HL-60 (cell line): Measurements from ENCODE around the gene NELFB.

Experiments
- POLR2AphosphoS5 ChIP-seq: IDR thresholded peaks from 2 replicates; pipeline ENCODE4 v1.6.1; 2012; ENCODE audit warnings: low read depth
- SPI1 ChIP-seq: IDR thresholded peaks from 2 replicates; pipeline ENCODE4 v1.6.1; 2012; ENCODE audit warnings: low read depth, mild to moderate bottlenecking, borderline replicate concordance
- TF ChIP-seq, protein P1 (sequence below): IDR thresholded peaks from 2 replicates; pipeline ENCODE4 v1.6.1; 2012; ENCODE audit warnings: low read depth; ENCODE audit not compliant: insufficient replicate concordance
- TF ChIP-seq, protein P2 (sequence below): IDR thresholded peaks from one replicate; pipeline ENCODE4 v1.5.1; 2011; ENCODE audit warnings: low read length, control low read depth, inconsistent platforms; ENCODE audit not compliant: insufficient read depth

DNA sequence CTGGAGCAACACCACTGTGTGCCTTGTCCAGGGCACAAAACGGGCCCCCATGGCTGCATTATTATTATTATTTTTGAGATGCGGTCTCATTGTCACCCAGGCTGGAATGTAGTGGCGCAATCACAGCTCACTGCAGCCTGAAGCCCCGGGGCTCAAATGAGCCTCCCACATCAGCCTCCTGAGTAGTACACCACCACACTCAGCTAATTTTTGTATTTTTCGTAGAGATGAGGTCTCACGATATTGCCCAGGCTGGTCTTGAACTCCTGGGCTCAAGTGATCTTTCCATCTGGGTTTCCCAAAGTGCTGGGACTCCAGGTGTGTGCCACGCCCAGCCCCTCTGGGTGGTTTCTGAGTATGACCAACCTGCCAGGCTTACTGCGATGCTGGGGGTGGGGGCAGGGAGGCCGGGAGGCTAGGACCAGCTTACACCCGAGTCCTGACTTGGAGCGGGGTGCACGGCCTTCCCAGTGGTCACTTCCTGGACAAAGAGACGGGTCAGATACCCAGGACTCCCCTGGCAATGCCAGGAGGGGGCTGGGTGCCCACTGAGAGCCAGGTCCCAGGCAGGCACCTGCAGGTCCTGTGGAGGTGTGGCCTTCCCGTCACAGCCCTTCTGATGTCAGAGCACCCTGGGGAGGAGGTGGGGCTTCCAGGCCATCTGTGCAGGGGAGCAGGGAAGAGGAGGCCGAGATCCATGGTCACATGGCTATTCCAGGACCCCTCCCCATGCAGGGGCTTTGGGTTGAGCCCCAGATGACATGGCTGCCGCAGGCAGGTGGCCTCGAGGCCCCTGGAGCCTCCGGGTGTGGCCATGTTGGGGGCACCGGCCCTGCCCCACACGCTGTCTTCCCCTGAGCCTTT is 55.3 kb downstream of the NELFB start:
- TF ChIP-seq POLR2AphosphoS5: no peak
- TF ChIP-seq, protein P1, sequence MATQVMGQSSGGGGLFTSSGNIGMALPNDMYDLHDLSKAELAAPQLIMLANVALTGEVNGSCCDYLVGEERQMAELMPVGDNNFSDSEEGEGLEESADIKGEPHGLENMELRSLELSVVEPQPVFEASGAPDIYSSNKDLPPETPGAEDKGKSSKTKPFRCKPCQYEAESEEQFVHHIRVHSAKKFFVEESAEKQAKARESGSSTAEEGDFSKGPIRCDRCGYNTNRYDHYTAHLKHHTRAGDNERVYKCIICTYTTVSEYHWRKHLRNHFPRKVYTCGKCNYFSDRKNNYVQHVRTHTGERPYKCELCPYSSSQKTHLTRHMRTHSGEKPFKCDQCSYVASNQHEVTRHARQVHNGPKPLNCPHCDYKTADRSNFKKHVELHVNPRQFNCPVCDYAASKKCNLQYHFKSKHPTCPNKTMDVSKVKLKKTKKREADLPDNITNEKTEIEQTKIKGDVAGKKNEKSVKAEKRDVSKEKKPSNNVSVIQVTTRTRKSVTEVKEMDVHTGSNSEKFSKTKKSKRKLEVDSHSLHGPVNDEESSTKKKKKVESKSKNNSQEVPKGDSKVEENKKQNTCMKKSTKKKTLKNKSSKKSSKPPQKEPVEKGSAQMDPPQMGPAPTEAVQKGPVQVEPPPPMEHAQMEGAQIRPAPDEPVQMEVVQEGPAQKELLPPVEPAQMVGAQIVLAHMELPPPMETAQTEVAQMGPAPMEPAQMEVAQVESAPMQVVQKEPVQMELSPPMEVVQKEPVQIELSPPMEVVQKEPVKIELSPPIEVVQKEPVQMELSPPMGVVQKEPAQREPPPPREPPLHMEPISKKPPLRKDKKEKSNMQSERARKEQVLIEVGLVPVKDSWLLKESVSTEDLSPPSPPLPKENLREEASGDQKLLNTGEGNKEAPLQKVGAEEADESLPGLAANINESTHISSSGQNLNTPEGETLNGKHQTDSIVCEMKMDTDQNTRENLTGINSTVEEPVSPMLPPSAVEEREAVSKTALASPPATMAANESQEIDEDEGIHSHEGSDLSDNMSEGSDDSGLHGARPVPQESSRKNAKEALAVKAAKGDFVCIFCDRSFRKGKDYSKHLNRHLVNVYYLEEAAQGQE: no peak
- TF ChIP-seq, protein P2, sequence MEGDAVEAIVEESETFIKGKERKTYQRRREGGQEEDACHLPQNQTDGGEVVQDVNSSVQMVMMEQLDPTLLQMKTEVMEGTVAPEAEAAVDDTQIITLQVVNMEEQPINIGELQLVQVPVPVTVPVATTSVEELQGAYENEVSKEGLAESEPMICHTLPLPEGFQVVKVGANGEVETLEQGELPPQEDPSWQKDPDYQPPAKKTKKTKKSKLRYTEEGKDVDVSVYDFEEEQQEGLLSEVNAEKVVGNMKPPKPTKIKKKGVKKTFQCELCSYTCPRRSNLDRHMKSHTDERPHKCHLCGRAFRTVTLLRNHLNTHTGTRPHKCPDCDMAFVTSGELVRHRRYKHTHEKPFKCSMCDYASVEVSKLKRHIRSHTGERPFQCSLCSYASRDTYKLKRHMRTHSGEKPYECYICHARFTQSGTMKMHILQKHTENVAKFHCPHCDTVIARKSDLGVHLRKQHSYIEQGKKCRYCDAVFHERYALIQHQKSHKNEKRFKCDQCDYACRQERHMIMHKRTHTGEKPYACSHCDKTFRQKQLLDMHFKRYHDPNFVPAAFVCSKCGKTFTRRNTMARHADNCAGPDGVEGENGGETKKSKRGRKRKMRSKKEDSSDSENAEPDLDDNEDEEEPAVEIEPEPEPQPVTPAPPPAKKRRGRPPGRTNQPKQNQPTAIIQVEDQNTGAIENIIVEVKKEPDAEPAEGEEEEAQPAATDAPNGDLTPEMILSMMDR: no peak
- no peak for TF ChIP-seq SPI1
